Activated naive CD8-positive, alpha-beta T cell treated with anti-CD3 and anti-CD28 coated beads, Interleukin-2, amount 10 ng/mL, durations not matched to agents 7 days and 5 days (primary cell): ENCODE measurements around the gene BCKDHB. TPM values are rescaled to one million over a fixed set of nuclear protein-coding genes. Genes with fewer than 3 reads are reported as not detected.
"Not testable (repeated sequence)": the region's sequence is repeated elsewhere in the genome, so short reads cannot be mapped to it uniquely, and the experiment has no call there.

Experiments used
- ATAC-seq: fragments of 150-1000 bp; cut with Tn5 transposase; one replicate; pipeline ENCODE4 v1.10.0; 2021; ENCODE audit warnings: low read depth, moderate library complexity
- POLR2A ChIA-PET: fragments of 350-600 bp; sonication (Branson Sonifier 250); formaldehyde crosslinking; loops from one replicate; lab custom pipeline; 2021; ENCODE audit warnings: antibody characterized with exemption; lab: Charles Lee
- DNase-seq: peaks from one replicate; pipeline ENCODE4 v3.0.0; 2021
- H3K27ac Mint-ChIP-seq: one replicate; pipeline ENCODE4 v1.8.0; 2022; ENCODE audit warnings: mild to moderate bottlenecking, mixed read lengths
- H3K27me3 Mint-ChIP-seq: one replicate; pipeline ENCODE4 v1.8.0; 2022; ENCODE audit warnings: mild to moderate bottlenecking, moderate library complexity, mixed read lengths
- H3K36me3 Mint-ChIP-seq: one replicate; pipeline ENCODE4 v1.8.0; 2021; ENCODE audit warnings: mild to moderate bottlenecking, mixed read lengths
- H3K4me1 Mint-ChIP-seq: one replicate; pipeline ENCODE4 v1.8.0; 2021; ENCODE audit warnings: mixed read lengths
- H3K4me3 Mint-ChIP-seq: one replicate; pipeline ENCODE4 v1.8.0; 2022; ENCODE audit warnings: mild to moderate bottlenecking, moderate library complexity, mixed read lengths
- H3K9me3 Mint-ChIP-seq: one replicate; pipeline ENCODE4 v1.8.0; 2021; ENCODE audit warnings: mixed read lengths
- total RNA-seq, 2 experiments: library from RNA; stranded (reverse); gene quantifications; one replicate each; pipeline ENCODE4 v1.2.3, GENCODE V29; 2021

BCKDHB gene
- total RNA-seq, result 10 to 100 TPM; 18.8 to 20.6 TPM

DNA sequence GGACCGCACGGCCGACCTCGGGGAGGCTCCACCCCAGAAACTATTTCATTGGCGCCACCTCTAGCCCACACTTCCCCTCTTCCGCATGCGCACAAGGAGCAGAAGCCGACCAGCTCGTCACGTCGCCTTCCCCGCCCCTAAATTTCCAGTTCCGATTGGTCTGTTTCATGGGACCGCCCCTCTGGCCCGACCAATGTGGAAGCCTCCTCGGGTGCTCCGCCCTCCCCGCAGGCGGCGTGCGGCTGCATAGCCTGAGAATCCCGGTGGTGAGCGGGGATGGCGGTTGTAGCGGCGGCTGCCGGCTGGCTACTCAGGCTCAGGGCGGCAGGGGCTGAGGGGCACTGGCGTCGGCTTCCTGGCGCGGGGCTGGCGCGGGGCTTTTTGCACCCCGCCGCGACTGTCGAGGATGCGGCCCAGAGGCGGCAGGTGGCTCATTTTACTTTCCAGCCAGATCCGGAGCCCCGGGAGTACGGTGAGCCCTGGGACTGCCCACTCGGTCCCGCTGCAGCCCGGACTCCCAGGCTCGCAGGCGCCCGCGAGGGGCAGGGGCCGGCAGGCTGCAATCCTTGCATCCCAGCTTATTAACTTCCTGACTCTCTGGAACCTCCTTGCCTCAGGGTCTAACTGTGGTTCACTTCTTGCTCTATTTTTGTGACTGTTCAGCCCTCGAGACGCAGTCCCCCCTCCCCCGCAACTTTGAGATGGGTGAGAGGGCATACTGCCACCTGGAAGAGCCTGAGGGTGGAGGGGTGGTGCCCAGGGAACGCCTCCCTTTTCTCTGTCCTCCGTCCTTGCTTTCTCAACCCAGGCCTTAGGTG is at the start of gene BCKDHB:
Gene BCKDHB, plus strand, starts transcription at position 254 of the 818 bp plus-strand sequence. Its CDS starts 23 bp downstream, at position 277.
- peak within 1 kb of the TSS; percentile 96 for H3K4me3 Mint-ChIP-seq
- POLR2A ChIA-PET, result interaction anchor here (0.6 to 1.5 kb wide), 7 partner anchors 14 to 1646 kb away, joined by 3 to 18 read pairs (median 4); partner anchors contain the start of genes TENT5A and TTK
- H3K27ac Mint-ChIP-seq, result peak within 1 kb of the TSS; percentile 94
- H3K9me3 Mint-ChIP-seq, result no peaks in the 10 kb centered on the region
- peak; percentile 94 for DNase-seq
- ATAC-seq, result peak; percentile 95
- H3K36me3 Mint-ChIP-seq, result peaks cover 2% of the 10 kb centered on the region
- peaks cover 13% of the 10 kb centered on the region for H3K4me1 Mint-ChIP-seq
- H3K27me3 Mint-ChIP-seq, result peaks cover 2% of the 10 kb centered on the region

GRCh38 chr6:80060774-80061173 is 45.7 kb upstream of the BCKDHB start:
- no peak overlapping the region for H3K4me3 Mint-ChIP-seq
- no peaks in the 10 kb centered on the region for H3K36me3 Mint-ChIP-seq
- no peak overlapping the region for H3K27ac Mint-ChIP-seq
- DNase-seq (no peak), ATAC-seq (no peak)
- no peaks in the 10 kb centered on the region for H3K9me3 Mint-ChIP-seq
- H3K27me3 Mint-ChIP-seq, result peaks cover 5% of the 10 kb centered on the region
- POLR2A ChIA-PET, result no interaction called here
- H3K4me1 Mint-ChIP-seq, result peaks cover 2% of the 10 kb centered on the region

DNA sequence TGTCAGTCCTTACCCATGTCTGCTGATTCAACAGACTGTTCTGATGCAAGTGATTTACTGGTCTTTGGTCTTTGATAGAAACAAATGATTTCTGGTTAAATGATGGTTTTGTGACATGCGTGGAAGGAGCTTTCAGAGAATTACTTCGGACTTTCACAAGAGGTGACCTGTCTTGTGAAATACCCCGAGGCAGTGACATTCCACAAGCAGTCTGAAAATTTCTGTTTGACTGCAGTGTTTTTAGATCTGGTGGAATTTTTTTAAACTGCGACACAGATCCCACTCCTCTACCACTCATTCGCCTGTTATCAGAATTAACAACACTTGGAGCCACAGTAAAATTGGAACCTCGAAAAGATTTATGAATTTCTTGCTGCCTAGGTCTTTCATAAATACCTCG is 38.3 kb upstream of the BCKDHB start:
- H3K9me3 Mint-ChIP-seq, H3K27me3 Mint-ChIP-seq, H3K36me3 Mint-ChIP-seq, ATAC-seq, POLR2A ChIA-PET, DNase-seq, H3K4me1 Mint-ChIP-seq, H3K4me3 Mint-ChIP-seq, H3K27ac Mint-ChIP-seq: not testable (repeated sequence)

DNA sequence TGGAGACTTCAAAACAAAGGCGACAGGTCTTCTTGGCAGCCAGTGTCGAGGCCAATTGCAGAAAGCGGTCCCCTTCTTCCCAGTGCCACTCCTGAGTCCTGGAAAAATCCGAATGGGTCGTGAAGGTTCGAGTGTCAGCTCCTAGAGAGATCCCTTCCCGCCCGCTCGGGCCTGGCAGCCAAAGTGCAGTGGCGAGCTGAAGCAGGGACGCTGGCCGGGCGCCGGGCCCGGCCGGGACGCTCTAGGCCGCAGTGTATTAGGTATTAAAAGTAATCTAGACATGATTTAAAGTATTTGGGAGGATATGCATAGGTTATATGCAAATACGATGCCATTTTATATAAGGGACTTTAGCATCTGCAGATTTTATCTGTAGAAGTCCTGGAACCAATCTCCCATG is 36.0 kb upstream of the BCKDHB start:
- H3K9me3 Mint-ChIP-seq, H3K4me3 Mint-ChIP-seq, ATAC-seq, DNase-seq, POLR2A ChIA-PET, H3K4me1 Mint-ChIP-seq, H3K27ac Mint-ChIP-seq, H3K36me3 Mint-ChIP-seq, H3K27me3 Mint-ChIP-seq: not testable (repeated sequence)

GRCh38 chr6:80077067-80077466 is 29.4 kb upstream of the BCKDHB start:
- ATAC-seq (no peak), DNase-seq (no peak)
- no peak overlapping the region for H3K27ac Mint-ChIP-seq
- peaks cover 5% of the 10 kb centered on the region for H3K9me3 Mint-ChIP-seq
- no peaks in the 10 kb centered on the region for H3K4me1 Mint-ChIP-seq
- H3K4me3 Mint-ChIP-seq, result no peak overlapping the region
- H3K27me3 Mint-ChIP-seq, result no peaks in the 10 kb centered on the region
- POLR2A ChIA-PET, result no interaction called here
- H3K36me3 Mint-ChIP-seq, result no peaks in the 10 kb centered on the region

DNA sequence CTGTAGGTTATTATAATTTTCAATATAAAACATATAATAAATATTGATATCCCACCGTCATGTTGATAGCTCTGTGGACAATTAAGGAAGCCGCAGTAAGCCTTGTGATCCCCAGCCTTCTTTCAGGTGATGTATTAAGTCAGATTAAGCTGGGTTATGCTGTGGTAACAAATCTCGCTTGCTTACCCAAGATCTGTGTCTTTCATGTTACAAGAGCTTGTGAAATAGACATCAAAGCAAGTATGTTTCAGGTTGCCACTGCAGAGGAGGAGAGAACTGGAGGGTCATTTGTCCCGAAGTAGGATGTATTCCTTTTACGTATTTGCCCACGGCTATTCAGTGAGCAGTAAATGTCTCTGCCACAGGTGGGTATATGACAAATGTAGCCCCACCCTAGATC is 17.8 kb upstream of the BCKDHB start:
- Mint-ChIP-seq H3K36me3 (no peaks in the 10 kb centered on the region), H3K9me3 (no peaks in the 10 kb centered on the region), H3K27me3 (peaks cover 24% of the 10 kb centered on the region), H3K4me3 (no peak overlapping the region), H3K27ac (no peak overlapping the region), H3K4me1 (peaks cover 2% of the 10 kb centered on the region)
- no peak for DNase-seq
- no peak for ATAC-seq
- POLR2A ChIA-PET, result no interaction called here

GRCh38 chr6:80091506-80091905 is 15.0 kb upstream of the BCKDHB start:
- H3K27me3 Mint-ChIP-seq, result peaks cover 24% of the 10 kb centered on the region
- no peak for ATAC-seq
- peaks cover 5% of the 10 kb centered on the region for H3K9me3 Mint-ChIP-seq
- no peak overlapping the region for H3K4me3 Mint-ChIP-seq
- DNase-seq, result no peak
- peaks cover 8% of the 10 kb centered on the region for H3K36me3 Mint-ChIP-seq
- no peak overlapping the region for H3K27ac Mint-ChIP-seq
- H3K4me1 Mint-ChIP-seq, result peaks cover 11% of the 10 kb centered on the region
- POLR2A ChIA-PET, result interaction anchor here (0.9 kb wide), 1 partner anchor 142 kb away, joined by 3 read pairs; no protein-coding TSS in a partner anchor

DNA sequence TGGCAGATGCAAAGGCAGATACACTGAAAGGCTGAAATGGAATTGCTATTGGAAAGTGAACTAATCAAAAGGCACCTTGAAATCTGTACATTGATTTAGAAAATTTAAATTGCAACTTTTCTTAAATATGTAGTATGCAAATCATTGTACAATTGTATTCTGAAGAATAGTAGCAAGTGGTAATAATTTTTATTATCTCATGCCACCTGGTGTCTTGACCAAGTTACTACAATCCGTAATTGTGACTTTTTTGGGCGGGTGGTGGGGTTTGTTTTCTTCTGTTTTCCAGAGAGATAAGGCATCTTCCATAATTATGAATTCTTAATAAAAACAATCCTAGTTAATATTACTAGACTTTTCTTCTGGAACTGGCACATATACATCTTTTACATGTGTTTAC is 12.5 kb upstream of the BCKDHB start:
- Mint-ChIP-seq H3K9me3 (peaks cover 5% of the 10 kb centered on the region), H3K4me1 (peaks cover 11% of the 10 kb centered on the region), H3K27me3 (peaks cover 17% of the 10 kb centered on the region), H3K27ac (no peak overlapping the region), H3K4me3 (no peak overlapping the region), H3K36me3 (peaks cover 8% of the 10 kb centered on the region)
- POLR2A ChIA-PET, result no interaction called here
- ATAC-seq (no peak), DNase-seq (no peak)

- Mint-ChIP-seq H3K4me3 (no peak overlapping the region), H3K36me3 (peaks cover 8% of the 10 kb centered on the region), H3K27me3 (peaks cover 1% of the 10 kb centered on the region), H3K9me3 (peaks cover 5% of the 10 kb centered on the region), H3K4me1 (peaks cover 11% of the 10 kb centered on the region), H3K27ac (no peak overlapping the region)
- DNase-seq (no peak), ATAC-seq (peak; percentile 42)
- POLR2A ChIA-PET, result no interaction called here
Observed at GRCh38 chr6:80095600-80095999, 10.9 kb upstream of the BCKDHB start.

DNA sequence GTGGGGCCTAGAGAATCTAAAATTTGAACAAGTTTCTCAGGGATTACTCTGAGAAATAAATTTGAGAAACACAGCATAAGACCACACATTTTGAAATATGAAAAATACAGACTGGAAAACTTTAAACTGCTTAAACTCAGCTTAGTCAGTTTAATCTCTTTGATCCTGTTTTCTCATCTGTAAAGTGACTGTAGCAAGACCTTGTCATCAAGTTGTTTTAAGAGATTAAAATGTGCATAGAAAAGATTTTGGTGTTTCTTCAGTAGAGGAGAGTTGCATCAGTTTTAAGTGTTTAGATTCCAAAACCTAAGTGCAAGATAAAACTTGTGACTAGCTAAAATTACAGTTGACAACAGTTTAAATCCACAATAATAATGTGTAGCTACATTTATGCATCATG is 8.1 kb upstream of the BCKDHB start:
- H3K36me3 Mint-ChIP-seq, result peaks cover 8% of the 10 kb centered on the region
- no peaks in the 10 kb centered on the region for H3K27me3 Mint-ChIP-seq
- POLR2A ChIA-PET, result no interaction called here
- H3K4me1 Mint-ChIP-seq, result peaks cover 9% of the 10 kb centered on the region
- H3K27ac Mint-ChIP-seq, result no peak overlapping the region
- H3K4me3 Mint-ChIP-seq, result no peak overlapping the region
- peaks cover 5% of the 10 kb centered on the region for H3K9me3 Mint-ChIP-seq
- DNase-seq (no peak), ATAC-seq (no peak)

GRCh38 chr6:80104520-80104919 is 2.0 kb upstream of the BCKDHB start:
- Mint-ChIP-seq H3K4me3 (no peak overlapping the region), H3K4me1 (peaks cover 13% of the 10 kb centered on the region), H3K27me3 (peaks cover 2% of the 10 kb centered on the region), H3K36me3 (peaks cover 2% of the 10 kb centered on the region), H3K9me3 (no peaks in the 10 kb centered on the region), H3K27ac (no peak overlapping the region)
- ATAC-seq, result no peak
- POLR2A ChIA-PET, result no interaction called here
- no peak for DNase-seq

GRCh38 chr6:80105972-80106417 is 476 bp upstream of the BCKDHB start:
- no peaks in the 10 kb centered on the region for H3K9me3 Mint-ChIP-seq
- no peak for ATAC-seq
- H3K36me3 Mint-ChIP-seq, result peaks cover 2% of the 10 kb centered on the region
- peaks cover 2% of the 10 kb centered on the region for H3K27me3 Mint-ChIP-seq
- H3K4me3 Mint-ChIP-seq, result peak overlapping the region; percentile 96
- H3K27ac Mint-ChIP-seq, result peak overlapping the region; percentile 87
- DNase-seq, result no peak
- POLR2A ChIA-PET, result interaction anchor here (0.6 to 1.5 kb wide), 8 partner anchors 13 to 1647 kb away, joined by 3 to 18 read pairs (median 4); partner anchors contain the start of genes TENT5A and TTK
- peaks cover 13% of the 10 kb centered on the region for H3K4me1 Mint-ChIP-seq

DNA sequence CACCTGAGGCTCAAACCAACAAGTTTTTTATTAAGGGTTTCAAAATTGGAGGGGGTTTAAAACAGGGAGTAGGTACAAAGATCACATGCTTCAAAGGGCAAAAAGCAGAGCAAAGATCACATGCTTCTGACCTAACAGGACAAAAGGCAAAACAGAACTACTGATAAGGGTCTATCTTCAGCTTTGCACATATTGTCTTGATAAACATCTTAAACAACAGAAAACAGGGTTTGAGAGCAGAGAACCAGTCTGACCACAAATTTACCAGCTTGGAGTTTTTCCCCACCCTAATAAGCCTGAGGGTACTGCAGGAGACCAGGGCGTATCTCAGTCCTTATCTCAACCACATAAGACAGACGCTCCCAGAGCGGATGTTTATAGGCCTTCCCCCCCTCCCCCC is 16.1 kb downstream of the BCKDHB start:
- H3K27me3 Mint-ChIP-seq, ATAC-seq, DNase-seq, H3K4me3 Mint-ChIP-seq, H3K4me1 Mint-ChIP-seq, POLR2A ChIA-PET, H3K27ac Mint-ChIP-seq: not testable (repeated sequence)
- Mint-ChIP-seq H3K9me3 (peaks cover 14% of the 10 kb centered on the region), H3K36me3 (peaks cover 30% of the 10 kb centered on the region)
